ENCODE measurements around the gene DLL1. TPM values are rescaled to one million over a fixed set of nuclear protein-coding genes. Genes with fewer than 3 reads are reported as not detected.

The DLL1 gene
- total RNA-seq, 3 donors from 2014 or later: 3.8 to 26.9 (median 12.3) TPM

DNA sequence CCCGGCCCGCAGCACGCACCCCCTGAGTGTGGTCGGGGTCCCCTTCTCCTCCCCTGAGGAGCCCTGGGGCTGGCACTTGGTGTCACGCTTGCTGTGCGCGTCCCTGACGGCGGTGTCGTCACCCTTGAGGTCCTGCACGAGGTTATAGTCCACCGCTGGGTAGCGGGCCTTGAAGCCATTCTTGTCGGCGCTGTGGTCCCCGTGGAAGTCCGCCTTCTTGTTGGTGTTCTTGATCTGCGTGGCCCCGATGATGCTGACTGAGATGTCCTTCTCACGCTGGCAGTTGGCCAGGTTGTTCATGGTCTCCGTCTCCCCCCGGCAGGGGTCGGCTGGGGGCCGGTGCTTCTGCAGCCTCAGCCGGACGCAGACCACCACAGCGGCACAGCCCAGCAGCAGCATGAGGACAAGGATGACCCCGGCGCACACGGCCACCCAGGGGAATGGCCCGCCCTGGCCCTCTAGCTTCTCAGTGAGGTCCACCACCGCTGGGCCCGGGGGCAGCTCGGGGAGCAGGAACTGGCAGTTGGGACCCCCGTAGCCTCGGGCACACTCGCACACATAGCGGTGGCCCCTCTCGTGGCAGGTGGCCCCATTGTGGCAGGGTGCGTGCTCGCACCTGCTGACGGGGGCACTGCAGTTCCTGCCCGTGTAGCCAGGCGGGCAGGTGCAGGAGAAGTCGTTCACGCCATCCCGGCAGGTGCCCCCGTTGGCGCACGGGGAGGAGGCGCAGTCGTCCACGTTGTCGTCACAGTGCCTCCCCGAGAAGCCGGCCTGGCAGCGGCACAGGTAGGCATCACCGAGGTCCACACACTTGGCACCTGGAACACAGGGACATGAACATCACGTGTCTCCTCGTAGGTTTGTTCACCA lies 7.4 kb downstream of the DLL1 start:
- Histone ChIP-seq H3K4me3 (no peak overlapping the region), H3K27ac (no peak overlapping the region), H3K27me3 (no peaks in the 10 kb centered on the region), H3K4me1 (peaks cover 0 to 5% of the 10 kb centered on the region in 2 donors), H3K9me3 (no peaks in the 10 kb centered on the region), H3K36me3 (no peaks in the 10 kb centered on the region)
- DNase-seq (ENCODE audit: low spot score in 2 of 2): no peak
- TF ChIP-seq, protein P1, sequence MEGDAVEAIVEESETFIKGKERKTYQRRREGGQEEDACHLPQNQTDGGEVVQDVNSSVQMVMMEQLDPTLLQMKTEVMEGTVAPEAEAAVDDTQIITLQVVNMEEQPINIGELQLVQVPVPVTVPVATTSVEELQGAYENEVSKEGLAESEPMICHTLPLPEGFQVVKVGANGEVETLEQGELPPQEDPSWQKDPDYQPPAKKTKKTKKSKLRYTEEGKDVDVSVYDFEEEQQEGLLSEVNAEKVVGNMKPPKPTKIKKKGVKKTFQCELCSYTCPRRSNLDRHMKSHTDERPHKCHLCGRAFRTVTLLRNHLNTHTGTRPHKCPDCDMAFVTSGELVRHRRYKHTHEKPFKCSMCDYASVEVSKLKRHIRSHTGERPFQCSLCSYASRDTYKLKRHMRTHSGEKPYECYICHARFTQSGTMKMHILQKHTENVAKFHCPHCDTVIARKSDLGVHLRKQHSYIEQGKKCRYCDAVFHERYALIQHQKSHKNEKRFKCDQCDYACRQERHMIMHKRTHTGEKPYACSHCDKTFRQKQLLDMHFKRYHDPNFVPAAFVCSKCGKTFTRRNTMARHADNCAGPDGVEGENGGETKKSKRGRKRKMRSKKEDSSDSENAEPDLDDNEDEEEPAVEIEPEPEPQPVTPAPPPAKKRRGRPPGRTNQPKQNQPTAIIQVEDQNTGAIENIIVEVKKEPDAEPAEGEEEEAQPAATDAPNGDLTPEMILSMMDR (IDR thresholded peaks at IDR 0.05): no peak
- no peak for TF ChIP-seq POLR2A (IDR thresholded peaks at IDR 0.05)
- TF ChIP-seq POLR2AphosphoS5 (IDR thresholded peaks at IDR 0.05): no peak
- intact Hi-C loops (cut with DNase I; ENCODE audit: low total_unique reads): no loop called here

GRCh38 chr6:170282512-170283158 lies 8.2 kb downstream of the DLL1 start:
- H3K4me1 ChIP-seq: peaks cover 0 to 5% of the 10 kb centered on the region in 2 donors
- H3K4me3 ChIP-seq: no peak overlapping the region
- no peaks in the 10 kb centered on the region for H3K36me3 ChIP-seq
- no peak for DNase-seq (ENCODE audit: low spot score in 2 of 2)
- no peaks in the 10 kb centered on the region for H3K9me3 ChIP-seq
- no peaks in the 10 kb centered on the region for H3K27me3 ChIP-seq
- no peak overlapping the region for H3K27ac ChIP-seq
- TF ChIP-seq POLR2AphosphoS5 (IDR thresholded peaks at IDR 0.05) (no peak), POLR2A (IDR thresholded peaks at IDR 0.05) (no peak)
- TF ChIP-seq, protein P1 (IDR thresholded peaks at IDR 0.05): no peak
- intact Hi-C loops (cut with DNase I; ENCODE audit: low total_unique reads): no loop called here

DNA sequence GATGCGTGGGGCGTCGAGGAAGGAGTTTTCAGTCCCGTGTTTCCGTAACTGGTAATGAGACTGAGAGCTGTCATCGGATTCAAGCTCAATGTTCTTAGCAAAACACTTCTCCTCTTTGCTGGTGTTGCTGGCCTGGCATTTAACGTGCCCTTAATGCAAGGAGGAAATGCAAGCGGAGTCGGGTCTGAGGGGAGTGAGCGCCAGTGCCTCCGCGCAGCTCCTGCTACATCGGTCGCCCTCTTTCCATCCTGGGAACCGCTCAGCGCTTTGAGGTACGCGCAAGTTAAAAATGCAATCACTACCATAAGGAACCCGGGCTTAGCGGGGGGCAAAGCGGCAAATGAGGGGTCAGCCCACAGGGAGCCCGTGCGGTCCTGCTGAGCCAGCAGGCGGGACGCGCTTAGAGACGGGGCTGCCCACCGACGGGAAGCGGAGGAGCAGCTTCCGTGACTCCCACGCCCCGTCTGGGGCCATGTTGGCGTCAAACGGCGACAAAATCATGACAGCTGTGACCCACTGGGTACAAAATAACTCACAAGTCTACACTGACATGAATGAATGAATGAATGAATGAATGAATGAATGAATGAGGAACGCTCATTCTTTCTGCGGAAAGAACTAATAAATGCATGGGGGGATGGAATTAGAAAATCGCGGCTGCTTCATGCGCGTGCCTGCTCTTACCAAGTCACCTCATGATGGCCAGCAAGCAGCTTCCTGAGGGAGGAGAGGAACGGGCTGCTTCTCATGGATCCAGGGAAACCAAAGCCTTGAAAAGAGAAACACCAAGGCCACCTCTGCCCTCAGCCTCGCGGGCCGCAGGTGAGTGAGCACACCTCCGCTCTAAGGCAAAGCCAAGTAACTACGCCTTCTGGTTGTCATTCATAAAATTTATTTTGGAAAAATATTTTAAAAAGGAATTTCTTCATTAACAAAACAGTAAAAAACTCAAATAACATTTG lies 9.3 kb downstream of the DLL1 start:
- Histone ChIP-seq H3K9me3 (no peaks in the 10 kb centered on the region), H3K4me3 (no peak overlapping the region), H3K27me3 (no peaks in the 10 kb centered on the region), H3K36me3 (no peaks in the 10 kb centered on the region), H3K4me1 (no peaks in the 10 kb centered on the region), H3K27ac (no peak overlapping the region)
- intact Hi-C loops (cut with DNase I; ENCODE audit: low total_unique reads): no loop called here
- DNase-seq (ENCODE audit: low spot score in 2 of 2): no peak
- TF ChIP-seq, protein P1 (IDR thresholded peaks at IDR 0.05): no peak
- no peak for TF ChIP-seq POLR2A (IDR thresholded peaks at IDR 0.05)
- no peak for TF ChIP-seq POLR2AphosphoS5 (IDR thresholded peaks at IDR 0.05)

DNA sequence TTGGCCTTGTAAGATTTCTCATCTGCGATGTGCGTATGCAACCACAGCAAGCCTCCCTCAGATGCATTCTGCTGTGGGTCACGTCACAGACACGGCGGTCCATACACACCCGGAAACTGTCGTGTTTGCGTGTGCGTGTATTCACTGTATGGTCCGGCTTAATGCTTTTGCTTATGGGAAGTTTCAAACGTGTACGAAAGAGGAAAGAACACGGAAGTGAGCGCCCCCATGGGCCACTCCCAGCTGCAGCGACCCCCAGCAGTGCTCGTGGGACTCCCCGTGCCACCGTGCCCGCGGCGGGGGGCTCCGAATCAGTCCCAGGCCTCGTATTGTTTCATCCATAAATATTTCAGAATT lies 10.2 kb downstream of the DLL1 start:
- no peak for DNase-seq (ENCODE audit: low spot score in 2 of 2)
- no peaks in the 10 kb centered on the region for H3K4me1 ChIP-seq
- peak overlapping the region in 2 of 3 donors; percentile 44 to 59 for H3K4me3 ChIP-seq
- H3K9me3 ChIP-seq: no peaks in the 10 kb centered on the region
- intact Hi-C loops (cut with DNase I; ENCODE audit: low total_unique reads): no loop called here
- TF ChIP-seq, protein P1 (IDR thresholded peaks at IDR 0.05): no peak
- TF ChIP-seq POLR2AphosphoS5 (IDR thresholded peaks at IDR 0.05) (no peak), POLR2A (IDR thresholded peaks at IDR 0.05) (no peak)
- H3K36me3 ChIP-seq: no peaks in the 10 kb centered on the region
- no peaks in the 10 kb centered on the region for H3K27me3 ChIP-seq
- peak overlapping the region in 1 of 2 donors; percentile 69 for H3K27ac ChIP-seq

Measured in breast epithelium (tissue), 4 donors.